Measurements from ENCODE around the gene UTP20.

DNA sequence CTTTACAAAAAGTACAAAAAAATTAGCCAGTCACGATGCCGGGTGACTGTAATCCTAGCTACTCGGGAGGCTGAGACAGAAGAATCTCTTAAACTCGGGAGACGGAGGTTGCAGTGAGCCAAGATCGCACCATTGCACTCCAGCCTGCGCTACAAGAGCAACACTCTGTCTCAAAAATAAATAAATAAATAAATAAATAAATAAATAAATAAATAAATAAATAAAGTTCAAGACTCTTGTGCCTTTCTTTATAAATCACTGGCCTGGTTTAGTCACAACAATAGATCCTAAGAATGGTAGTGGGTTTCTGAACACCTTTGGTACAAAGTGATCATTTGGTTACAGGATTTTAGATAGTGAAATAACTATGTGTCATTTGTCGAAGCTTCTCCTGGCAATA lies 81.5 kb downstream of the UTP20 start:
- no peak for TF ChIP-seq POLR2A (IDR thresholded peaks at IDR 0.05; ENCODE audit: low read length)
- no peak for TF ChIP-seq GATA1 (IDR thresholded peaks at IDR 0.05; ENCODE audit: low read depth, low read length)

All from erythroblast (primary cell).